ENCODE measurements around the gene SS18L1.
A peak's percentile ranks its signal among the peaks of the same experiment; 100 is the strongest.

Gene SS18L1

GRCh38 chr20:62151225-62151624, 7.7 kb downstream of the SS18L1 start:
- Histone ChIP-seq H2BK120ac (ENCODE audit: low read depth, low read length) (no peak overlapping the region), H3K36me3 (ENCODE audit: control insufficient read depth, insufficient read depth, low read length) (no peaks in the 10 kb centered on the region), H3K79me1 (ENCODE audit: low read length) (peaks cover 40% of the 10 kb centered on the region), H3K4ac (ENCODE audit: low read depth, low read length) (no peak overlapping the region), H3K18ac (ENCODE audit: low read length) (no peak overlapping the region), H3K9ac (ENCODE audit: low read length) (no peak overlapping the region), H4K8ac (ENCODE audit: low read depth, low read length) (no peak overlapping the region), H3K79me2 (ENCODE audit: control insufficient read depth, insufficient read depth, low read length) (peaks cover 85% of the 10 kb centered on the region), H3K4me2 (ENCODE audit: low read length) (no peak overlapping the region), H2AK5ac (ENCODE audit: low read length) (no peak overlapping the region), H3K4me3 (ENCODE audit: low read length) (no peak overlapping the region), H3K56ac (ENCODE audit: low read length) (no peak overlapping the region), H2BK15ac (replicated peaks; ENCODE audit: low read depth) (no peak overlapping the region), H2BK5ac (ENCODE audit: low read length) (no peak overlapping the region), H3K27me3 (ENCODE audit: insufficient read depth, low read length, poor library complexity) (no peaks in the 10 kb centered on the region), H3K27ac (ENCODE audit: low read depth, low read length) (no peak overlapping the region), H4K5ac (ENCODE audit: low read length) (no peak overlapping the region), H3K23ac (ENCODE audit: low read length) (no peak overlapping the region), H3K4me1 (ENCODE audit: control insufficient read depth, low read depth, low read length) (peaks cover 14% of the 10 kb centered on the region)
- DNase-seq = no peak
- no CpG with 5 or more reads among the region's 11 CpGs for WGBS (ENCODE audit: extremely low coverage, insufficient coverage, low lambda C conversion rate)

GRCh38 chr20:62151835-62152364, 8.3 kb downstream of the SS18L1 start:
- no peak for DNase-seq
- no peak overlapping the region for H3K4me2 ChIP-seq (ENCODE audit: low read length)
- H3K27ac ChIP-seq (ENCODE audit: low read depth, low read length) = no peak overlapping the region
- H3K23ac ChIP-seq (ENCODE audit: low read length) = no peak overlapping the region
- H3K79me1 ChIP-seq (ENCODE audit: low read length) = peaks cover 39% of the 10 kb centered on the region
- no peak overlapping the region for H2BK15ac ChIP-seq (replicated peaks; ENCODE audit: low read depth)
- no peak overlapping the region for H3K9ac ChIP-seq (ENCODE audit: low read length)
- no peak overlapping the region for H3K4ac ChIP-seq (ENCODE audit: low read depth, low read length)
- peaks cover 14% of the 10 kb centered on the region for H3K4me1 ChIP-seq (ENCODE audit: control insufficient read depth, low read depth, low read length)
- H4K5ac ChIP-seq (ENCODE audit: low read length) = no peak overlapping the region
- H3K27me3 ChIP-seq (ENCODE audit: insufficient read depth, low read length, poor library complexity) = no peaks in the 10 kb centered on the region
- H3K36me3 ChIP-seq (ENCODE audit: control insufficient read depth, insufficient read depth, low read length) = no peaks in the 10 kb centered on the region
- no peak overlapping the region for H2AK5ac ChIP-seq (ENCODE audit: low read length)
- H3K79me2 ChIP-seq (ENCODE audit: control insufficient read depth, insufficient read depth, low read length) = peaks cover 83% of the 10 kb centered on the region
- no CpG with 5 or more reads among the region's 23 CpGs for WGBS (ENCODE audit: extremely low coverage, insufficient coverage, low lambda C conversion rate)
- H2BK120ac ChIP-seq (ENCODE audit: low read depth, low read length) = no peak overlapping the region
- H3K18ac ChIP-seq (ENCODE audit: low read length) = no peak overlapping the region
- H3K56ac ChIP-seq (ENCODE audit: low read length) = no peak overlapping the region
- no peak overlapping the region for H3K4me3 ChIP-seq (ENCODE audit: low read length)
- no peak overlapping the region for H4K8ac ChIP-seq (ENCODE audit: low read depth, low read length)
- H2BK5ac ChIP-seq (ENCODE audit: low read length) = no peak overlapping the region

- no peak overlapping the region for H4K8ac ChIP-seq (ENCODE audit: low read depth, low read length)
- H3K4me1 ChIP-seq (ENCODE audit: control insufficient read depth, low read depth, low read length) = peaks cover 3% of the 10 kb centered on the region
- H3K79me2 ChIP-seq (ENCODE audit: control insufficient read depth, insufficient read depth, low read length) = peaks cover 70% of the 10 kb centered on the region
- H3K79me1 ChIP-seq (ENCODE audit: low read length) = peaks cover 38% of the 10 kb centered on the region
- H3K4ac ChIP-seq (ENCODE audit: low read depth, low read length) = no peak overlapping the region
- no peak overlapping the region for H2BK15ac ChIP-seq (replicated peaks; ENCODE audit: low read depth)
- H3K36me3 ChIP-seq (ENCODE audit: control insufficient read depth, insufficient read depth, low read length) = peaks cover 3% of the 10 kb centered on the region
- no peaks in the 10 kb centered on the region for H3K27me3 ChIP-seq (ENCODE audit: insufficient read depth, low read length, poor library complexity)
- no CpG with 5 or more reads among the region's 29 CpGs for WGBS (ENCODE audit: extremely low coverage, insufficient coverage, low lambda C conversion rate)
- no peak overlapping the region for H3K23ac ChIP-seq (ENCODE audit: low read length)
- no peak overlapping the region for H3K56ac ChIP-seq (ENCODE audit: low read length)
- no peak overlapping the region for H3K4me3 ChIP-seq (ENCODE audit: low read length)
- no peak overlapping the region for H2BK5ac ChIP-seq (ENCODE audit: low read length)
- H3K9ac ChIP-seq (ENCODE audit: low read length) = no peak overlapping the region
- H2AK5ac ChIP-seq (ENCODE audit: low read length) = no peak overlapping the region
- no peak overlapping the region for H3K18ac ChIP-seq (ENCODE audit: low read length)
- no peak overlapping the region for H3K27ac ChIP-seq (ENCODE audit: low read depth, low read length)
- peak; percentile 94 for DNase-seq
- H4K5ac ChIP-seq (ENCODE audit: low read length) = no peak overlapping the region
- no peak overlapping the region for H2BK120ac ChIP-seq (ENCODE audit: low read depth, low read length)
- no peak overlapping the region for H3K4me2 ChIP-seq (ENCODE audit: low read length)
These were observed 12.1 kb downstream of the SS18L1 start for GRCh38 chr20:62155428-62156253.

GRCh38 chr20:62156254-62156556, 12.6 kb downstream of the SS18L1 start:
- Histone ChIP-seq H2AK5ac (ENCODE audit: low read length) (no peak overlapping the region), H3K4ac (ENCODE audit: low read depth, low read length) (no peak overlapping the region), H3K56ac (ENCODE audit: low read length) (no peak overlapping the region), H3K27ac (ENCODE audit: low read depth, low read length) (no peak overlapping the region), H2BK5ac (ENCODE audit: low read length) (no peak overlapping the region), H3K4me3 (ENCODE audit: low read length) (no peak overlapping the region), H2BK15ac (replicated peaks; ENCODE audit: low read depth) (no peak overlapping the region), H3K4me2 (ENCODE audit: low read length) (no peak overlapping the region), H3K27me3 (ENCODE audit: insufficient read depth, low read length, poor library complexity) (no peaks in the 10 kb centered on the region), H3K4me1 (ENCODE audit: control insufficient read depth, low read depth, low read length) (peaks cover 3% of the 10 kb centered on the region), H3K79me2 (ENCODE audit: control insufficient read depth, insufficient read depth, low read length) (peaks cover 64% of the 10 kb centered on the region), H3K36me3 (ENCODE audit: control insufficient read depth, insufficient read depth, low read length) (peaks cover 3% of the 10 kb centered on the region), H3K18ac (ENCODE audit: low read length) (no peak overlapping the region), H4K8ac (ENCODE audit: low read depth, low read length) (no peak overlapping the region), H3K23ac (ENCODE audit: low read length) (no peak overlapping the region), H4K5ac (ENCODE audit: low read length) (no peak overlapping the region), H3K9ac (ENCODE audit: low read length) (no peak overlapping the region), H3K79me1 (ENCODE audit: low read length) (peaks cover 35% of the 10 kb centered on the region), H2BK120ac (ENCODE audit: low read depth, low read length) (no peak overlapping the region)
- no CpG with 5 or more reads among the region's 3 CpGs for WGBS (ENCODE audit: extremely low coverage, insufficient coverage, low lambda C conversion rate)
- DNase-seq = no peak

- H2BK5ac ChIP-seq (ENCODE audit: low read length) = no peak overlapping the region
- no peaks in the 10 kb centered on the region for H3K27me3 ChIP-seq (ENCODE audit: insufficient read depth, low read length, poor library complexity)
- peak overlapping the region; percentile 13 for H3K18ac ChIP-seq (ENCODE audit: low read length)
- H2BK120ac ChIP-seq (ENCODE audit: low read depth, low read length) = no peak overlapping the region
- H3K4me2 ChIP-seq (ENCODE audit: low read length) = no peak overlapping the region
- H3K9ac ChIP-seq (ENCODE audit: low read length) = peak overlapping the region; percentile 4
- H4K8ac ChIP-seq (ENCODE audit: low read depth, low read length) = no peak overlapping the region
- H3K79me2 ChIP-seq (ENCODE audit: control insufficient read depth, insufficient read depth, low read length) = peaks cover 58% of the 10 kb centered on the region
- no CpG with 5 or more reads among the region's 24 CpGs for WGBS (ENCODE audit: extremely low coverage, insufficient coverage, low lambda C conversion rate)
- H2BK15ac ChIP-seq (replicated peaks; ENCODE audit: low read depth) = no peak overlapping the region
- peaks cover 33% of the 10 kb centered on the region for H3K79me1 ChIP-seq (ENCODE audit: low read length)
- H3K23ac ChIP-seq (ENCODE audit: low read length) = no peak overlapping the region
- no peak overlapping the region for H2AK5ac ChIP-seq (ENCODE audit: low read length)
- H3K36me3 ChIP-seq (ENCODE audit: control insufficient read depth, insufficient read depth, low read length) = peaks cover 3% of the 10 kb centered on the region
- H3K56ac ChIP-seq (ENCODE audit: low read length) = peak overlapping the region; percentile 54
- no peak overlapping the region for H3K4me3 ChIP-seq (ENCODE audit: low read length)
- H3K4ac ChIP-seq (ENCODE audit: low read depth, low read length) = no peak overlapping the region
- H4K5ac ChIP-seq (ENCODE audit: low read length) = no peak overlapping the region
- peak; percentile 86 for DNase-seq
- peaks cover 3% of the 10 kb centered on the region for H3K4me1 ChIP-seq (ENCODE audit: control insufficient read depth, low read depth, low read length)
- no peak overlapping the region for H3K27ac ChIP-seq (ENCODE audit: low read depth, low read length)
These were observed 13.2 kb downstream of the SS18L1 start for GRCh38 chr20:62156592-62157386.

All from mesendoderm (in vitro differentiated cells).